COR-L47 (cell line): ENCODE measurements around the gene BCL11B.
A peak's percentile ranks its signal among the peaks of the same experiment; 100 is the strongest.
"Not testable (repeated sequence)": the region's sequence is repeated elsewhere in the genome, so short reads cannot be mapped to it uniquely, and the experiment has no call there.

Experiments
- DNase-seq: peaks from one replicate; lab custom pipeline; 2025; lab: John Stamatoyannopoulos, UW

The BCL11B gene

DNA sequence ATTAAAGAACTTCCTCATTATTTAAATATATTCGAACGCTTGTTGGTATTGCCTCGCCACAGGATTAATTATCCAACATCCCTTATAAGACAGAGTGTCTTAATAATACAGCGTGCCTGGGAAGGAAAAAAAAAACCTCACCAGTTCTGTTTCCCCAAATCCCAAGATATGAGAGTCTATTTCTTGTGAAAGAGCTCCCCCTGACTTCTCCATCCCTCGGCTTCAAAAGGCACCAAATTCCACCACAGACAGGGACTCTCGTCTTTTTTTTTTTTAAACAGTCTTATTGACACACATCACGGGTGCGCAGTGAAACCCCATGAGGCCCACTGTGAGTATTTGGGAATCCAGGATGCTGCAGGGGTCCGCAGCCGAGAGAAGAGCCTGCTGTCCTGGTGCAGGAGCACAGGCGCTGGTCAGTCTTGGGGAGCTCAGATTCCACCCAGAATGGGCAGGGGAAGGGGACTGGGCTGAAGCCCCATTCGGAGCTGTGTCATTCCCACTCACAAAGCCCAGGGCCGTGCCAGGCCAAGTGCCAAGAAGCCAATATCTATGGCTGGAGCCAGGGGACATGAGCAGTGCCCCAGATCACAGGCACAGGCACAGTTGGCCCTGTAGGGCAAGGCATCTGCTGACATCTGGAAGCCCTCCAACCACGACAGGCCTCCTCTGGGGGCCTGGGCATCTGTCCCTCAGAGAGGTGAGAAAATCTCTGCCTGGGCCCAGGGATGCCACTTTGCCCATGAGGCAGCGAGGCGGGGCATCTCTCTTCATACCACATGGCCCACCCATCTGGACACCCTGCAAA lies 71.9 kb downstream of the BCL11B start:
- no peak for DNase-seq

DNA sequence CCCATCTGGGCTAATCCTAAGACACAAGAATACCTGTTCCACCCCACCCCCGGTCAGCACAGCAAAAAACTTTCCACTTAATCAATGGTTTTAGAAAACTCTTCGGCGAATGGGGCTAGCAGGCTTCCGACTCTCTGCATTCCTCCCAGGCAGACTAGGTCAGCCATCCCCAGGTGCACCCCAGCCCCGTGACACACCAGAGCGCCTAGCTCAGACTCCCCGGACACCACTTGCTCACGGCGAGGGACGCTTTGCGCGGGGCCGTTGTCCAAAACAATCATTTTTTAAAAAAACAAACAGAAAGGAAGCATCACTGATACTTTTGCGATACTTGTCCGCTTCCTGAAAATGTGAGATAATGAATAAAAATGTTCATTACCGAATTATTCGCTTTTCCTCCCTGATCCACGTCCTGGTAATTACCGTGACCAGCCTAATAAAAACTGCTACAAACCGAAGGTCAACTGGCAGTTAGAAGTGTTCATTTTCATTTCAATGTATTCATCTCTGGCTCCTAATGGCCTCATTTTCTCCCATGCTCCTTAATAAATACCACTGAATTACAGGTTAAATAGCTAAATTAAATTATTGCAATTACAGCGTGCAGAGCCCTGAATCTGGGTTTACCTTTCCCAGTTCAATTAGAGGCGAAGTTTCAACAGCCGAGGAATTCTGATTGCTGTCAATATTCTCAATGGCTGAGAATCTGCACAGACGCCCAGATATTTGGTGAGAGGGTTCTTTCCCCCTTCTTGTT lies 73.1 kb downstream of the BCL11B start:
- DNase-seq: no peak

DNA sequence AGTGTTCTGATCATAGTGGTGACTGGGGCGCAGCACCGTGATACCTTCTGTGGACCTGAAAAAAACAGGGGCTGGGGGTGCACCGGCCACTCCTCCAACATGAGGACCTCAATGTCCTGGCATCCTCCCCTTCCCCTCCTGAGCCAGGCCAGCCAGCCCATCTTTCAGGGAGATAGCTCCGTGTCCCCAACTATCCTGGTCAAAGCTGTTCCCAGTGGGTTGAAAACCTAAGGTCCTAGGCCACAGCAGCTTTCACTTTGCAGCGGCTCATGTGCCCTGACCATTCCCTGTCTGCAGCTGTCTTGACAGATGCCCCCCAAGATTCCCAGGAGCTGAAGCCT lies 75.7 kb downstream of the BCL11B start:
- DNase-seq: no peak

DNA sequence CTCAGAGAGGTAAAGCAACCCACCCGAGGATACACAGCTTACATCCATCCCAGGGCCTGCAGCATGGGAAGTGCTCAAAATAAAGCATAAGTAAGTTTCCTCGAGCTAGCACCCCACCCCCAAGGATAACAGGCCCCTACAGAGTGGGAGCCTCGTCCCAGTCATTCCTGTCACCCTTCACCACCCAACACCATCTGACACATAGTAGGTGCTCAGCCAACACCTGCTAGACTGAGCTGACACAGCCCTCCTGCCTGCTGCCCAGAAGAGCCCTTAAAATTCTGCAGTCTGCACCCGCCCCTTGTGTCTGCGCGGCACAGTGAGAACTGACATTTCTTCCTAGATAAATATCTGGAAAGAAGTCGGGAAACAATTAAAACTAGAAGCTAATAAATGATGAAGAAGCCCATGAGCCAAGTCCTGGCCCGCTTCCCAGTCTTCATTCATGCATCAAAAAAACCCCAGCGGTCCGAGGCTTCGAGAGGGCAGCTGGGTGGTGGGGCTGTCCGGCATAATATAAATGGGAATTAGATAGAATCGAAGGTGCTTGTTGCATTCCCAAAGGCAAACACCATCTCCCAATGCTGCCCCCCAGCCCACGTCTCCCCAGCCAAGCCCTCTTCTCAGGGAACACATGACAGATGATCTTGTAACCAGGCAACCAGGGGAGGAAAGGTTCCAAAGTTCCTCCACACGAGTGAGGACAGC lies 76.2 kb downstream of the BCL11B start:
- peak; percentile 63 for DNase-seq

DNA sequence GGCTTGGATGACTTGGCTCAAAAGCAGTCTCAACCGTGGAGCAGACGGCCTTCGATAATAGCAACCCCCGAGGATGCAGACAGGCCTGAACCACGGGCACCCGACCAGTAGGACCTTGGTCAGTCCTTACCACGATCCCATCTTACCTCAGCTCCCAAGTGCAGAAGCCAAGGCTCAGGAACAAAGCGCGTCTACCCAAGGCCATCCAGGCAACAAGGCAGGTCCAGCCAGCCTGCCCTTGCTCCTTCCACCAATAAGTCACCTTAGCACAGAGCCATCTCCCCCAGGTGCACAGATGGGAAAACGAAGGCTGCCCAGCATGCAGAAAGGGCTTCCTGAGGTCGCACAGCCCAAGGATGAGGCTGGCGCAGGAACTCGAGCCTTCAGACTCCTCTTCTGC lies 77.3 kb downstream of the BCL11B start:
- no peak for DNase-seq

DNA sequence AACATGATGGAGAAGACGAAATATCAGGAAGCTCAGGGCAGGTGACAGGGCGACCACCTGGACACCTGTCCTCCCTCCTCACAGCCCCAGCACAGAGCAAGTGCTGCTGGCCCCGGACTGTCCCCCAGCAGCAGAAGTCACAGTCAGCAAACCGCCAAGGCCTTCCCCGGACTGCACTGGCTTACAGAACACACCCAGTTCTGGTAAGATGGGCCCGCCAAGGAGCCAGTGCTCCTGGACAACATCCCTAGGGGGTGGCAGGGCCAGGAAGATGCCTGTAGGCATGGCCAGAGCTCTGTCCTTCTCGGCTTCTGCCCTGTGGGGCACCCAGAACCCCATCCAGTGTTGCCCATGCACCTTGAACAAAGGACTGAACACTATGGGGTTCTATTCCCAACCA lies 77.9 kb downstream of the BCL11B start:
- DNase-seq: no peak

DNA sequence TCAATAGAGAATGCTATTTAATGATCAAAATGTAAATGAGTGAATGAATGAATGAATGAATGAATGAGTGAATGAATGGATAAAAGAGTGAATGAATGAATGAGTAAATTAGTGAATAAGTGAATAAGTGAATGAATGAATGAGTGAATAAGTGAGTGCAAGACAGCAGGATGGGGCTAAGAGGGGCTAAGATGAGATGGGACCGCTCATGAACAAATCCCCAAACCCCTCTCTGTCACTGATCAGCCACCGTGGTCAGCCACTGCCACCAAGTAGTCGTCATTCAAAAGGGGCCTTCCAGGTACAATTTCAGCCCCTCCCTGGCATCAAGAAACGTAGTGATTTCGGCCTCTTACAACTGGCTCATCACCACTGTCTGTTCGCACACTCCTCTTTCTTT lies 79.2 kb downstream of the BCL11B start:
- DNase-seq: no peak

DNA sequence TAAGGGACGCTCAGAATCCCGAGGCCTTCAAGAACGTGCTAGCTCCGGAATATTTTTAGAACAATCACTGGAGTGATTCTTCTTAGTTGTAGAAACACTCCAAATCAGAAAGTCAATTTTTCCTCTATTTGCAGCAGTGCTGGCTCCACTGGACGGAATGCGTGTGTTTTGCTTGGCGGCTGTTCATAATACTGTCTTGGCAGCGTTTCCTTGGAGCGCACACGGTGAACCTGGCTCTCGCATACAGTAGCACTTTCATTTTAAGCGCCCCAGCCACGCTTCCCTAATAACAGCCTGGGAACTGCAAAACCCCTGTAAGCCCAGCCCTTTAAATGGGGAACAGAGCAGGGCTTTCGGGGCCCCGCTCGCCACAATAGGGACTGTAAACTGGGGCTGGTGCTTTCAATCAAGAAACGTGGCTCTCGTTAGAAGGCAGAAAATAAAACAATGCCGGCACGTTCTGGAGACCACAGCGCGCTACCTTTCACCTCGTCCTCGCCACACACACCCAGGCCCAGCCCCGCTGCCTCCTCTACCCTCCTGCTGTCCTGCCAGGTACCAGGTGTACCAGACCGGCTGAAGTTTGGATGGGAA lies 79.9 kb downstream of the BCL11B start:
- peak; percentile 37 for DNase-seq

DNA sequence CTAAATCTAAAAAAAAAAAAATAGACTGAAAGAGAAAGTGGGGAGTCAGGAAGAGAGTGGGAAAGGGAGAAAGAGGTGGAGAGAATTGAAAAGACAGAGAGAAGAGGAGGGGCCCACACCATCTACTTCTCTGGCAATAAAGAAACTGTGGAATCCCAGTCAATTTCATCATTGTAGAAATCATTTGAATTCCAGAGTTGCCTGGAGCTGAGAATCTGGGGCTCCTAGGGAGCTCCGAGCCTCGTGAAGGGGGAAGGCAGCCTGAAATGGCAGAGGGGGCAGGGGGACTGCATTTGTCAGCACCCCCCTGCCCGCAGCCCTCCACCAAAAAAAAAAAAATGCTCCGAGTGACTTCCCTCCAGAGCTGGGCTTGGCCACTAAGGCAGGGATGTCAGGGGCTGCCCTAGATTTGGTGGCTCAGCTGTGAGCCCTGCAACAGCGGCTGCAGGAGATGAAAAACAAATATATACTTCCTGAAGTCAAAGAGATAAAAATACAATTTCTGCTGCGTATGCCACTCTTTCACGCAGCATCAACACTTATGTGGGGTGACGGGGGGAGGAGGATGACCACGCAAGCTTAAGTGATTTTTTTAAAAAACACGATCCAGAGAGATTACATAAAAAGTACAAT lies 80.5 kb downstream of the BCL11B start:
- DNase-seq: no peak

DNA sequence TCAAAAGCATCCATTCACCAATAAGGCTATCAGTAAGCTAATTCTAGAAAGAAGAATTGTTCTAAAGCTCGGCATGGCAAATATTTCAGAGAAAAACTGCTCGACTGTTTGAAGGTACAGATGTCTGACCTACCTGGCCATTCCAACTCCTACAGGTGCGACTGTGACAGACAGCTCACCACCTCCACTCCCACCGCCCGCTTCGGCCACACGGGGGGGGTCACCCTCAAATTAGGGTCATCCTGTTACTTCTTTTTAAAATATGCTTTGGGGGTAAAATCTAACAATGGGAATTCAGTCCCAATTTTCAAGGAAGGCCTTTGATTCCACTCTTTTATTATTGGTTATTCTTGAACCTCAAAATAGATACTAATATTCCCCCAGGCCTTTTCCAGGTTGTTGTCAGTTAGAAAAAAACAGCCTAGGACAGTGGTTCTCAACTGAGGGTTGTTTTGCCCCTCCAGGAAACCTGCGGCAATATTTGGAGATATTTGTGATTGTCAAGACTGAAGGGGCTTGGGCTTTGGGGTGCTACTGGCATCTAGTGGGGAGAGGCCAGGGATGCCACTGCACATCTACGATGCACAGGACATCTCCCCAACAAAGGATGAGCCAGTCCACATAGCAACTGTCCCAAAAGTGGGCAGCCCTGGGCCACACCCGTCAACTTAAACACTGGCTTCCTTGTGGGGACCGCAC lies 81.2 kb downstream of the BCL11B start:
- no peak for DNase-seq

DNA sequence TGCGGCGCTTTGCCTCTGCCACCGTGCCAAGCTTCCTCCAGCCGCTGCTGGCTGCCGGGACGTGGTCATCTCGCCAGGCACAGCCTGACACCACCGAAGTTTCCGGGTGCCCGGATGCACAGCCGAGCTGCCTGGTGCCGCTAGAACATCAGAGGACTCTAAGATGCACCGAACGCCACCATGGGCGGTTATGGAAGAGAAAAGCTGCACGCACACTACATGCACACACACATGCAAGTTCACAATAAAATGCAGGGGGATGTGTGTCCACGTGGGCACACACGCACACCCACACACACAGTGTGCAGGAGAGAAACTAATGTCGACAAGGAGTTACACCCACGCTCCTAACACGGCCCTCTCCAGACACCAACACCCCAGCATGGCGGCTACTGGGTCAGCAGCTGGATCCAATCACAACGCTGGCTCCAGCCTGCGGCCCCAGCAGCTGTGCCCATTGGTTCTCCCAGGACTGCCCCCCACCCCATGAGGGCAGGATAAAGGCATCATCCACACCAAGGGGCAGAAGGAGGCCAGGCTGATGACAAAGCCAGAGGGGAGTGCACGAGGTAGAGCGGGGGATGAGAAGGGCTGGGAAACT lies 82.7 kb downstream of the BCL11B start:
- DNase-seq: no peak

DNA sequence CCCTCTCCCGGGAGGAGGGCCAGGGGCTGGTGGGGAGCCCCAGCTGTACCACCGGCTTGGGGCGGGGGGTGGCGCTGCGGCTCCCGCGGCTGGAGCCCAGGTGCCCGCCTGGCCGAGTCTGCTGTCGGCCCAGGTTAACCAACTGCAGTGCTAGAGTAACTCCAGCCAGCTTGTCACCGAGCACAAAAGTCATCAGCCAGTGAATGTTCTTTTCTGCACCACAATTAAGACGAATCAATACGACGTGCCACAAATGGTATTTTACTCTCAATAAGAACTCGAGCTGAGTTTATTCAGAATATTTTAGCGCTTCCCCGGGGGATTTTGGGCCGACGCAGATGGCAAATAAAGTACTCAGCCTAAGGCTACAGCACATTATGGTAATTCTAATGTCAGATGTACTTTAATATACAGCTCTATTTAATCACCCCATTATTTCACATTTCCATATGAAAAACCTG lies 83.2 kb downstream of the BCL11B start:
- no peak for DNase-seq

DNA sequence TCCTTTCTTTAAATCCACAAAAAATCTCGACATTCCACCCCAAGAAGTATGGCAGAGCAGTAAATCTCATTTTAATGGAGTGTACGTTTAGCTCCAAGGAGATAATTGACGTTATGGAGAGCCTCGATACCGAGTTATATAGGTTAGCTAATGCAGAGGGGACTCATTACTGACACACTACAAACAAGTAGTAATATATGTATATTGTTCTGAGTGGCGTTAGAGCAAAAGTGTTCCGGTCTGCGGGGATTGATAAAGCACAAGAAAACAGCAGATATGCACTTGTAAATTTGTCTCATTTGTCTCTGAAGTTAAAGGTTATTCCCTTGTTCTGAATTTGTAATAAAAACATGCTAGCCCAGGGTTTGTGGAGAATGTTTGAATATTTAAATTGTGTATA lies 84.1 kb downstream of the BCL11B start:
- DNase-seq: no peak

DNA sequence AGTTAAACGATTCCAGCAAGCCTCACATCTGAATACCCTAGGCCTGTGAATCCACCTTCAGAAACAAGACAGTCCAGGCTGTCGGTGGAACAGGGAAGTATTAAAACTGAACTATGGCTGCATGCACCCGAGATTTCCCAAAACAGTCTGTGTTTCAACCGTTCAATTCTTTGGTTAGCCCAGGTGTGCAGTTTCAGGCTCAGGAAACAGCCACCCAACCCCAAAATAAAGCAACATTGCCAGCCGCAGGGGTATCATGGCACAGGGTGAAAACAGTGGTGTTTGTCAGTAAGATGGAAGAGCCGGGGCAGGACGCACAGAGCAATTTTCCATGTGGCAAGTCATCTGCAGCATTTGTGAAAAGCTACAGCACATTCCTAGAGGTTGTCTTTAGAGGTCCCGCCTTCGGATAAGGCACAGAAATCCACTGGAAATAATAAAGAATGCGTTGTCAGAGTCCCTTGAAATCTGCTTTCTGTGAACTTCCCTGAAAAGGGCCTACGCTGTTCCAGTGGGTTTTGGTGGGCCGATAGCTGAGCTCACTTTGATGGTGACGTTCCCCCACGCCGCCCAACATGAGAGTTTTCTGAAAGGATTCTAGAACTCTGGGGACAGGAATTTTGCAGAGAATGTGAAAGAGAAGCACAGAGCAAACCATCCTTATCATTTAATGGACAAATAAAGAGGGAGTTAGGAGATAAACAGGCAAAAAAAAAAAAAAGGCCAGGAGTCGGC lies 84.9 kb downstream of the BCL11B start:
- DNase-seq: no peak

DNA sequence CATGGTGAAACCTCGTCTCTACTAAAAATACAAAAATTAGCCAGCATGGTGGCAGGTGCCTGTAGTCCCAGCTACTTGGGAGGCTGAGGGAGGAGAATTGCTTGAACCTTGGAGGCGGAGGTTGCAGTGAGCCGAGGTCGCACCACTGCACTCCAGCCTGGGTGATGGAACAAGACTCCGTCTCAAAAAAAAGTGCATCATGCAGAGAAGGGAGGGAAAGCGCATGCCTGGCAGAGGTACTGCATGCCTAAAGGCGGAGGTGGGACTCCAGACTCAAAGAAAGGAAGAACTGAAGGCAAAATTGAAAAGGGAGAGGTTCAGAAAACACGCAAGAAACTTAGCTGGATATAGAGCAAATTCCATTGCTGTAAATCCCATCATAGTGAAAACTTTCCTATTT lies 85.7 kb downstream of the BCL11B start:
- DNase-seq: not testable (repeated sequence)

DNA sequence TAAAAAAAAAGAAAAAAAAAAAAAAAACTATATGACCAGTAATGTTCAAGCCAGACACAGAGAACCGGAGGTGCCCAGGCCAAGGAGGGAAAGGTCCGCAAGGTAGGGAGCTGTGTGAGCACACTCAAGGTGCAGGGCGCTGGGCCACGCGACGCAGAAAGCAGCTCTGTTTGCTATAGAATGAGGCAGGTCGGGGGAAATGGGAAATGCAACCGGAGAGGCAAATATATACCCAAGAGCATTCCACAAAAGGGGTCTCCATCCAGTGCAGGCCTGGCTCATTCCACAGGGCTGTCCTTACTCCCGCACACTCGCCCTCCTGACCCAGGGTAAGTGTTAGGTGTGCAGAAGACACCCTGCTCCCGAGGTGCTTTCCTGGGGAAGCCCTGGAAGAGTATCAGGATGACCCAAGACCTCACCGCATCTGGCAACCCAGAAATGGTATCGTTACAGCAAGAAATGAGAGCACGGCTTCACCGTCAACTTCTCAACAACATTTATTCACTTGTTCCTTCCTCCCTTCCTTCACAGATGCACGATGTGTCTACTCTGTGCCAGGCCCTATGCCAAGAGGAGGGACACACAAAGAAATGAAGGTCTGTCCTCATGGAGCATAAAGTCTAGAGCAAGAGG lies 86.4 kb downstream of the BCL11B start:
- DNase-seq: no peak

DNA sequence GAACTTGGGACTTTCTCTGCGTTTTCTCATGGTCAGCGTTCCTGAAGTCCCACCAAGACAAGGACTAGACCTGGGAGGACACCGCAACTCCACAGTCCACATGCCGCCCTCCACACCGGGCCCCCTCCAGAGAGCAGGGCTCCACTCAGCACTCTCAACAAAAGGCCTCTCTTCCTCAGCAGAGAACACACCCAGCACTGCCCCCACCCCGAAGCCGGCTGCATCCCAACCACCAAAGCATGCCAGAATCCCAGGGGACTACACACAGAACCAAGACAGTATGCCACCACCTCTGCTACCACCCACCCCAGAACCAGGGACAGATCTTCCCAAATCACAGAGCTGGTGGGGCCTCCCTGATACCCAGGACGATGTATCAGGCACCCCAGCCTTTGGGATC lies 88.3 kb downstream of the BCL11B start:
- no peak for DNase-seq

DNA sequence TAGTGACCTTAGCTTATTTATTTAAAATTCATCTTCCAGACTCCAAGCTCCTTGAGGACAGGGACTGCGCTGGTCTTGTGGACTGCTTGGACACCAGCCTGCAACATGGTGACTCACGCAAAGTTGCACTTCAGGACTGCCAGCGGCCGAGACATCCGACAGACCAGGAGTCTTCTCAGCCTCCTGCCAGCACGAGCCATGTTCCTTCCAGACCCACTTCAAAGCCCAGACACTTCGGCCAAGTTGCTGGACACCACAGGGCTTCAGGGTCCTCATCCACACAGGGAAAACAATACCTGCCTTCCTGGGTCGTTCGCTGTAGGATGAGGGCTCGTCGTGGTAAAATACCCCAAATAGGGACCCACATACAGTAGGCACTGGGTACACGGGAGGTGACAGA lies 88.7 kb downstream of the BCL11B start:
- no peak for DNase-seq

DNA sequence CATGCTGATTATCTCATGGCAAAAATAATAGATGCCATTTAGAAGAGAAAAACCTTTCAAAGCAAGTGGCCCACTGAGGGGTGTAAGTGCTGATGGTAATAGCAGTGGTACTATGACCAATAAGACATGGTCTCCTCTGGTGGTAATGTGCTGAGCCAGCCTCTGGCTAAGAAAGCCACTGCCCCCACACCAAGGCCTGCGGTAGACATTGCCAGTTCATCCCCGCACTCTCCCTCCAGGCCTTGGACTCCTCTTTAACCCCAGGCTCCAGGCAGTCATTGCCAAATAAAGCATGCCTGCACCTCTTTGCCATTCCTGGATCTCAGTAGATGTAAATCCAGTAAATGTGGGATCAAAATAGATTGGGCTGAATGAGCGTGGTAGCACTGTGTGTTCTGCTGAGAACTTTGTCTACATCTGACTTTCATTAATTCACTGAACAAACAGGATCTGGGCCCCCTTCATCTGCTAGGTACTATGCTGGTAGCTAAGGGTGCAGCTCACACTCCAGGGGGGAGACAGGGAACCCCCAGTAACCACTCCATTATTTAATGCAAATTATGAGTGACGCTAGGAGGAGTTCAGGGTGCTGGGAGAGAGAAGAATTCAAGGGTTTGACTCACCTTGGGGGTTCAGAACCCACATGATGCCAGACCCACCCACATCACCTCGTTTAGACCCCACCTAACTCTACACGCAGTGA lies 89.3 kb downstream of the BCL11B start:
- no peak for DNase-seq
